NOMO-1 treated with dmso at 0.1 percent for 144 hours (cell line): ENCODE results near the gene NMRK2.
"Not testable (repeated sequence)": the region's sequence is repeated elsewhere in the genome, so short reads cannot be mapped to it uniquely, and the experiment has no call there.

Experiments used
- DNase-seq: peaks from one replicate; lab custom pipeline; 2025; ENCODE audit not compliant: unreplicated experiment; lab: John Stamatoyannopoulos, UW

Gene NMRK2

DNA sequence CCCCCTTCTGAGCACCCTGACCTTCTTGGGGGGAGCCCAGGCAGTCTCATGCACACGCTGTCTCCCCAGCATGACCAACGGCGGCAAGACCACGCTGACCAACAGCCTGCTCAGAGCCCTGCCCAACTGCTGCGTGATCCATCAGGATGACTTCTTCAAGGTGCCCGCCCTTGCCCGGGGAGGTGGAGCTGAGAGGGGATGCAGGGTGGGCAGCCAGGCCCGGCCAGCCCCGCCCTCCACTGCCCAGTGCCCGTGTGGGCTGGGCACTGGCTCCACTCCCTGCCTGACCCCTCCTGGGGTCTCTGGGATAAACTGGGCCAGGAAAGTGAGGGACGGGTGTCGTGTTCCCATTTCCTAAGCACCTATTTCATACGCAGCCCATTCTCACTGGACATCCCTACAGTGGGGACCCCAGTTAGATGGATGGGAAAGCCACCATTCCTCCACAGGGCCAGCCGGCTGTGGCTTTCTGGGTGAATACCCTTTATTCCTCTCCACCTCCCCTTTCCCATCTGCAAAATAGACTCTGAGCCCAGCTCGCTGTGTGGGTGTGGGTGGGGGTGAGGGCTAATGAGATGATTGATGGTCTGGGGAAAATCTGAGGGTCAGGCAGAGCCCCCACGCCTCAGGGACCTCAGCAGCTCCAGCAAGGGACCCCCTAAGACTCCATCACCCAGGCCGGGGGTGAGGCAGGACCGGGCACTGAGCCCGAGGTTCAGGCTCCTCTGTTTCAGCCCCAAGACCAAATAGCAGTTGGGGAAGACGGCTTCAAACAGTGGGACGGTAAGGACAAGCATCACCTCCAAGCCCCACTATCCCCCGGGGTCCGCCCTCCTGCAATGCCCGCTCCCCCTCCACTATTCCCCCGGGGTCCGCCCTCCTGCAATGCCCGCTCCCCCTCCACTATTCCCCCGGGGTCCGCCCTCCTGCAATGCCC is 3.9 kb downstream of the NMRK2 start:
- no peak for DNase-seq

GRCh38 chr19:3938300-3938950 is 5.6 kb downstream of the NMRK2 start:
- DNase-seq, result not testable (repeated sequence)

DNA sequence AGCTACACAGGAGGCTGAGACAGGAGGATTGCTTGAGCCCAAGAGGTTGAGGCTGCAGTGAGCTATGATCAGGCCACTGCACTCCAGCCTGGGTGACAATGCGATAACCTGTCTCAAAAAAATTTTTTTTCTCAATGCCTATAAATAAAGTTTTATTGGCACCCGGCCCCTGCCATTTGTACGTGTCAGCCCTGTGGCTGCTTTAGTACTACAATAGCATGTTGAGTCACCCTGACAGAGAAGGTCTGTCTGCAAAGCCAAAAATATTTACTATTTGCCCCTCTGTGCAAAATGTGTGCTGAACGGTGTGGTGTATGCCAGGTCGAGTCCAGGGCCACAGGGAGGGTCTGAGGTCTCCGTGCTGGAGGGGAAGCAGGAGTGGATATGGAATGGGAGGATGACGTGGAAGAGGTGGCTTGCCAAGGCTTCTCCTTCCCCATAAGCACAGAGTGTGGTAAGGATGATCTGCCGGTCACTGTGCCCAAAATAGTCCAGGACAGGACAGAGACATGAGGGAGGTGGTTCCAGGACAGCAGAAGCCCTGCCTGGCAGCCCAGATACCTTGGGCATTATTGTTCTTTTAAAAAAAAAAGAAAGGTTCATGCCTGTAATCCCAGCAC is 10.0 kb downstream of the NMRK2 start:
- DNase-seq, result no peak

- no peak for DNase-seq
These were observed 11.3 kb downstream of the NMRK2 start for GRCh38 chr19:3944018-3944721.

GRCh38 chr19:3945838-3946237 is 13.0 kb downstream of the NMRK2 start:
- DNase-seq, result no peak

- DNase-seq, result not testable (repeated sequence)
These were observed 14.6 kb downstream of the NMRK2 start for GRCh38 chr19:3947316-3947933.

DNA sequence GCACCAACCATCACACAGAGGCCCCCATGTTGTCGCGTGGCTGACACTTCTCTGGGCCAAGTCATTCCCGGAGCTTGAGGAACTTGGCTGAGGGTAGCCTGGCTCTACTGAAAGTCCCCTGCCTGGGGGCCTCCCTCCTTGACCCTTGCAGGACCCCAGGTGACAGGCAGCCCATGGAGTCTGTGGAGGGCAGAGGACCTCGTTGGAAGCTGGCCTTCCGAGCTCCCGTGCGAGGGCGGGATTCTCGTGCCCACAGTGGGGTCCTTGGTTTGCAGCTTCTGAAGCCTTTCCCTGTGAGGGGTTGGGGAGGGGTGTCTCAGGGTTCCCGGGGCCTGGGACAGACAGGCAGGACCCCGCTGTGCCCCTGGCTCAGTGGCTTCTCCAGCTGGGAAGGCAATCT is 16.4 kb downstream of the NMRK2 start:
- no peak for DNase-seq

GRCh38 chr19:3949997-3950859 is 17.4 kb downstream of the NMRK2 start:
- no peak for DNase-seq

- DNase-seq, result no peak
These were observed 18.3 kb downstream of the NMRK2 start for GRCh38 chr19:3950871-3951861.

GRCh38 chr19:3952755-3953276 is 19.9 kb downstream of the NMRK2 start:
- not testable (repeated sequence) for DNase-seq

GRCh38 chr19:3954107-3954506 is 21.2 kb downstream of the NMRK2 start:
- DNase-seq, result no peak

DNA sequence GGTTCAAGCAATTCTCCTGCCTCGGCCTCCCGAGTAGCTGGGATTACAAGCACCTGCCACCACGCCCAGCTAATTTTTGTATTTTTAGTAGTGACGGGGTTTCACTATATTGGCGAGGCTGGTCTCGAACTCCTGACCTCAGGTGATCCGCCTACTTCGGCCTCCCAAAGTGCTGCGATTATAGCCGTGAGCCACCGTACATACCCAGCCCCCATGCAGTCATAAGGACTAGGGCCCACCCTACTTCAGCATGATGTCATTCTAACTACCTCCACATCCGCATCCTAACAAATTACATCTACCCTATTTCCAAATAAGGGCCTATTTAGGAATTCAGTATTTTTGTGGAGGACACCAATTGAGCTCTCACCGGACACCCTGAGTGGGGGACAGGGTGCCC is 22.4 kb downstream of the NMRK2 start:
- not testable (repeated sequence) for DNase-seq

- DNase-seq, result no peak
These were observed 22.8 kb downstream of the NMRK2 start for GRCh38 chr19:3955688-3956087.

GRCh38 chr19:3958836-3959765 is 26.2 kb downstream of the NMRK2 start:
- DNase-seq, result no peak

DNA sequence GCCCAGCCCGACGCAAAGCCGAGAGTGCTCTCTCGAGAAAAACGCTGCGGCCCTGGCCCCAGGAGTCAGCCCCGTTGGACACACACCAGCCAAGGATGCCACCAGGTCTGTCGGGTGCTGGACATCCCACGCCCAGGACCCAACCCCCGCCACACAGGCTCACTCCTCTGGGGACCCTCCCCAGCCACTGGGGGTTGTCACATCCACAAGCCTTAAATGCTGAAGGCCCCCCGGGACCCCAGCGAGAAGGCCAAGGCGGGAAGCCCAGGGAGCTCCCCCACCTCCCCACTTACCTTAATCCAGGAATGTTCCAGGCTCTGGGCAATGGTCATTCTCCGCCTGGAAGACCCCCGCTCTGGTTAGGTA is 26.9 kb downstream of the NMRK2 start:
- no peak for DNase-seq

DNA sequence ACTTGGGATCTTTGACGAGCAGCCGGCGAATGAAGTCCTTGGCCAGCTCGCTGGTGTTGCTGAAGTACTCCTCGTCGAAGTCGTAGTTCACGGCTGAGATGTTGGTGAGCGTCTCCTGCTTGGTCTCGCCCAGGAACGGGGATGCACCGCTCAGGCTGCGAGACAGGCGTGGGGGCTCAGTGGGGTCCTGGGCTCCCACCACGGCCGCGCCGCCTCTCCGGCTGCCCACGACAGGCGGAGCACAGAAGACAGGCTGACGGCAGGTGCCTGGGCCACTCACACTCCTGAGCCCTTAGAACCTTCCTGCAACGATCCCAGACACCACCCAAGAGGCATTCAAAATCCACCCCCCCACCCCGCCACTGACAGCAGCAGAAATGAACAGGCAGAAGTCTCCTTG is 28.1 kb downstream of the NMRK2 start:
- no peak for DNase-seq

GRCh38 chr19:3963458-3964255 is 30.8 kb downstream of the NMRK2 start:
- DNase-seq, result no peak
